Retinal pigment epithelial cell (primary cell): ENCODE data around the gene ILF2.

Experiments
- DNase-seq: peaks from one replicate; pipeline ENCODE4 v3.0.0-alpha.2; 2010; ENCODE audit warnings: low read depth
- H3K4me3 ChIP-seq: 2 replicates; pipeline ENCODE4 v1.5.1; 2011; ENCODE audit warnings: mild to moderate bottlenecking, low read length, control low read depth, moderate library complexity
- TF ChIP-seq, protein P1 (sequence below): conservative IDR thresholded peaks from 2 replicates; pipeline ENCODE4 v1.5.1; 2011; ENCODE audit warnings: low read depth, low read length, control low read depth, inconsistent platforms

Gene ILF2

DNA sequence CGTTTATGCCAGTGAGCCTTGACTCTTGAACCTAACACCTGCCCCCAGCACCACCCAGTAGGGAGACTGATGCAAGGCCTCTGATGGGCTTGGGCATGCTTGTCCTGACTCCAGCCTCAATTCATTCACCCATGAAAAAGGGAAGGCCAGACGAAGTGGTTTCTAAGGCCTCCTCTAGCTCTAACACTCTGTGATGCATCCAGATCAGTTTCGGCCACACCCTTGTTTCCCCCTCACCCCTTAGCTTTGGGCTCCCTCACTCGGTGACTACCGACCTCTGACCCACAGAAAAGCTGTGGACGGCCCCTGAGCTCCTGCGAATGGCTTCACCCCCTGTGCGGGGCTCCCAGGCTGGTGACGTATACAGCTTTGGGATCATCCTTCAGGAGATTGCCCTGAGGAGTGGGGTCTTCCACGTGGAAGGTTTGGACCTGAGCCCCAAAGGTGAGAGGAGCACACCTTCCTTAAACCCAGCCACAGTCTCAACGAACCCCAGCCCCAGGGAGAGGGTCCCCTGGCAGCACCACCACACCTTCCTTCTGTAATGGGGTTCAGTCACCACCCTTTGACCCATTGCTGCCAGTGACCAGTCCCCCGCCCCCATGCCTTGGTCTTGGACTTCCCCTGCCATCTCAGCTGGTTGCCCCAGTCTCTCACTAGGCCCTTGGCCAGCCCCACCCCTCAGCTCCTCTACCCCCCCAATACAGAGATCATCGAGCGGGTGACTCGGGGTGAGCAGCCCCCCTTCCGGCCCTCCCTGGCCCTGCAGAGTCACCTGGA, 16.7 kb upstream of the ILF2 start:
- no peak for DNase-seq
- H3K4me3 ChIP-seq = no peak overlapping the region
- TF ChIP-seq, protein P1, sequence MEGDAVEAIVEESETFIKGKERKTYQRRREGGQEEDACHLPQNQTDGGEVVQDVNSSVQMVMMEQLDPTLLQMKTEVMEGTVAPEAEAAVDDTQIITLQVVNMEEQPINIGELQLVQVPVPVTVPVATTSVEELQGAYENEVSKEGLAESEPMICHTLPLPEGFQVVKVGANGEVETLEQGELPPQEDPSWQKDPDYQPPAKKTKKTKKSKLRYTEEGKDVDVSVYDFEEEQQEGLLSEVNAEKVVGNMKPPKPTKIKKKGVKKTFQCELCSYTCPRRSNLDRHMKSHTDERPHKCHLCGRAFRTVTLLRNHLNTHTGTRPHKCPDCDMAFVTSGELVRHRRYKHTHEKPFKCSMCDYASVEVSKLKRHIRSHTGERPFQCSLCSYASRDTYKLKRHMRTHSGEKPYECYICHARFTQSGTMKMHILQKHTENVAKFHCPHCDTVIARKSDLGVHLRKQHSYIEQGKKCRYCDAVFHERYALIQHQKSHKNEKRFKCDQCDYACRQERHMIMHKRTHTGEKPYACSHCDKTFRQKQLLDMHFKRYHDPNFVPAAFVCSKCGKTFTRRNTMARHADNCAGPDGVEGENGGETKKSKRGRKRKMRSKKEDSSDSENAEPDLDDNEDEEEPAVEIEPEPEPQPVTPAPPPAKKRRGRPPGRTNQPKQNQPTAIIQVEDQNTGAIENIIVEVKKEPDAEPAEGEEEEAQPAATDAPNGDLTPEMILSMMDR = no peak

DNA sequence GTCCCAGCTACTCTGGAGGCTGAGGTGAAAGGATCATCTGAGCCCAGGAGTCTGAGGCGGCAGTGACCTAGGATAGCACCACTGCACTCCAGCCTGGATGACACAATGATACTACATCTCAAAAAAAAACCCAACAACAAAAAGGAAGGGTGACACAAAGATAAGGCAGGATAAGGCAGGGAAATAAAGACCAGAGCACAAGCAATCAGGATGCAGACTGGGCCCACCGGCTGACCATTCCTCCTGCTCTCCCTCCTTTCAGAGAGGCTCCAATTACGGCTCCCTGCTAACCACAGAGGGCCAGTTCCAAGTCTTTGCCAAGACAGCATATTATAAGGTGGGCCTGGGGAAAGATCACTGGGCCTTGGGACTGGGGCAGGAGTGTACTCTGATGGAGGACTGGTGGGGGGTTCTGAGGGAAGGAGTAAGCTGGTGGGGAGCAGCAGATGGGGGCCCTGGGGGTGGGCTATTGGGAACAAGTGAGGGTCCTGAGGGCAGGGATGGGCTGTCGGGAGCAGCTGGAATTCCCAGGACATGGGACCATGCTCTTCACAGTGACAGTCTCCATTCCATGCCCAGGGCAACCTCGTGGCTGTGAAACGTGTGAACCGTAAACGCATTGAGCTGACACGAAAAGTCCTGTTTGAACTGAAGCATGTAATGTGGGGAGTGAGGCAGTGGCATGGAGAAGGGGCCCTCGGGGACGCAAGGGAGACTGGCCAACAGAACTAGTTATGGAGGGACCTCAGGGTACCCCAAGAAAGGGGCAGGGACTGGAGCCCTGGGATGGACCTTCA, 14.9 kb upstream of the ILF2 start:
- TF ChIP-seq, protein P1 = no peak
- no peak overlapping the region for H3K4me3 ChIP-seq
- no peak for DNase-seq

GRCh38 chr1:153684892-153685291, 14.1 kb upstream of the ILF2 start:
- no peak for DNase-seq
- H3K4me3 ChIP-seq = no peak overlapping the region
- TF ChIP-seq, protein P1 = no peak

GRCh38 chr1:153683854-153684253, 13.1 kb upstream of the ILF2 start:
- TF ChIP-seq, protein P1 = no peak
- no peak for DNase-seq
- no peak overlapping the region for H3K4me3 ChIP-seq

DNA sequence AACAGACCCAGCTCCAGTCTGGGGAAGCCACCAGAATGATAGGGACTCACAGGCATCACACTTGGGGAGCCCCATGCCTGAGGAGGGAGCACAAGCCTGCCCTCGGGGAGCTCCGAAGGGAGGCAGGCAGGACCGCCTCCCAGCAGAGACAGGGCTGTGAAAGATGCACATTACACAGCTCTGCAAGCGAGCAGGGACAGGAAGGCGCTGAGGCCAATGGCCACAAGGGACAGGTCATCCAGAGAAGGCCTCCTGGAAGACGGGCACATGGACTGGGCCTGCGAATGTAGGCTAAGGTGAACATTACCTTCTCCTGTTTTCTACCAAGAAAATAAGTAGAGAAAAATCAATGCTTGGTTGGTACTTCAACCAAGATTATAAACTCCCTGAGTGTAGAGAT, 11.9 kb upstream of the ILF2 start:
- H3K4me3 ChIP-seq = no peak overlapping the region
- TF ChIP-seq, protein P1 = no peak
- no peak for DNase-seq

- TF ChIP-seq, protein P1 = no peak
- DNase-seq = no peak
- H3K4me3 ChIP-seq = no peak overlapping the region
These were observed 9.3 kb upstream of the ILF2 start for GRCh38 chr1:153680120-153680403.
